Ramos (cell line): ENCODE measurements around the gene TUBGCP2.

ENCODE experiments used
- in situ Hi-C: fragments of 300-500 bp; cut with MboI; formaldehyde crosslinking; loops from one replicate; pipeline ENCODE4 v1.14.3; 2022; ENCODE audit warnings: low sequenced_read_pairs; ENCODE audit not compliant: unreplicated experiment

The TUBGCP2 gene, protein sequence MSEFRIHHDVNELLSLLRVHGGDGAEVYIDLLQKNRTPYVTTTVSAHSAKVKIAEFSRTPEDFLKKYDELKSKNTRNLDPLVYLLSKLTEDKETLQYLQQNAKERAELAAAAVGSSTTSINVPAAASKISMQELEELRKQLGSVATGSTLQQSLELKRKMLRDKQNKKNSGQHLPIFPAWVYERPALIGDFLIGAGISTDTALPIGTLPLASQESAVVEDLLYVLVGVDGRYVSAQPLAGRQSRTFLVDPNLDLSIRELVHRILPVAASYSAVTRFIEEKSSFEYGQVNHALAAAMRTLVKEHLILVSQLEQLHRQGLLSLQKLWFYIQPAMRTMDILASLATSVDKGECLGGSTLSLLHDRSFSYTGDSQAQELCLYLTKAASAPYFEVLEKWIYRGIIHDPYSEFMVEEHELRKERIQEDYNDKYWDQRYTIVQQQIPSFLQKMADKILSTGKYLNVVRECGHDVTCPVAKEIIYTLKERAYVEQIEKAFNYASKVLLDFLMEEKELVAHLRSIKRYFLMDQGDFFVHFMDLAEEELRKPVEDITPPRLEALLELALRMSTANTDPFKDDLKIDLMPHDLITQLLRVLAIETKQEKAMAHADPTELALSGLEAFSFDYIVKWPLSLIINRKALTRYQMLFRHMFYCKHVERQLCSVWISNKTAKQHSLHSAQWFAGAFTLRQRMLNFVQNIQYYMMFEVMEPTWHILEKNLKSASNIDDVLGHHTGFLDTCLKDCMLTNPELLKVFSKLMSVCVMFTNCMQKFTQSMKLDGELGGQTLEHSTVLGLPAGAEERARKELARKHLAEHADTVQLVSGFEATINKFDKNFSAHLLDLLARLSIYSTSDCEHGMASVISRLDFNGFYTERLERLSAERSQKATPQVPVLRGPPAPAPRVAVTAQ

DNA sequence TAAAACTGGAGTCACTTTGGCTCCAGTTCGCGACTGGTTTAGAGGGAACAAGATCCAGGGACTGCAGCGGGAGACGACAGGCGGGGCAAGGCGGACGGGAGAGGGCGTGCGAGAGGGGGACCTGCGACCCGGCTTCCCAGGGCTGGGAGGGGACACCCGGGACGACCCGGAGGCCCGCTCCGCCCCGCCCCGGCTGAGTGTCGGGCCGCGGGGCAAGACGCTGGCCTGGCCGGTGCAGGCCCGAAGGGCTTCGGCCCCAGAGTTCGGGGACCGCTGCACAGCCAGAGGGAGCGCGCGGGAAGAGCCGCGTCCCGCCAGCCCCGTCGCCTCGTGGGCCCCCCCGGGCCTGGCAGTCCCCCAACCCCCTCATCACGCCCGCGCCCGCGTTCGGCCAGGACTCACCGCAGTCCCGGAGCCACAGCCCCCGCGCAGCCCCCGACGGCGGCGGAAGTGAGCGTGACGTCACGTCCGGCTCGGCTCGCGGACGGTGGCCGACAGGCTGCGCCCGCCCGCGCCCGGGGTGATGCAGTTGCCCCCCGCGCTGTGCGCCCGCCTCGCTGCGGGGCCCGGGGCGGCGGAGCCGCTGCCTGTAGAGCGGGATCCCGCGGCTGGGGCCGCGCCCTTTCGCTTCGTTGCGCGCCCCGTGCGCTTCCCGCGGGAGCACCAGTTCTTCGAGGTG, at the start of gene TUBGCP2, which contains the start of gene ZNF511:
TSS of gene TUBGCP2 (minus strand) at position 452 of the 679 bp plus-strand sequence. CDS start 5,931 bp downstream, outside the sequence.
TSS of gene ZNF511 (plus strand) at position 494 of the 679 bp plus-strand sequence. CDS start at position 524, 30 bp downstream.
- in situ Hi-C loops = no loop called here

DNA sequence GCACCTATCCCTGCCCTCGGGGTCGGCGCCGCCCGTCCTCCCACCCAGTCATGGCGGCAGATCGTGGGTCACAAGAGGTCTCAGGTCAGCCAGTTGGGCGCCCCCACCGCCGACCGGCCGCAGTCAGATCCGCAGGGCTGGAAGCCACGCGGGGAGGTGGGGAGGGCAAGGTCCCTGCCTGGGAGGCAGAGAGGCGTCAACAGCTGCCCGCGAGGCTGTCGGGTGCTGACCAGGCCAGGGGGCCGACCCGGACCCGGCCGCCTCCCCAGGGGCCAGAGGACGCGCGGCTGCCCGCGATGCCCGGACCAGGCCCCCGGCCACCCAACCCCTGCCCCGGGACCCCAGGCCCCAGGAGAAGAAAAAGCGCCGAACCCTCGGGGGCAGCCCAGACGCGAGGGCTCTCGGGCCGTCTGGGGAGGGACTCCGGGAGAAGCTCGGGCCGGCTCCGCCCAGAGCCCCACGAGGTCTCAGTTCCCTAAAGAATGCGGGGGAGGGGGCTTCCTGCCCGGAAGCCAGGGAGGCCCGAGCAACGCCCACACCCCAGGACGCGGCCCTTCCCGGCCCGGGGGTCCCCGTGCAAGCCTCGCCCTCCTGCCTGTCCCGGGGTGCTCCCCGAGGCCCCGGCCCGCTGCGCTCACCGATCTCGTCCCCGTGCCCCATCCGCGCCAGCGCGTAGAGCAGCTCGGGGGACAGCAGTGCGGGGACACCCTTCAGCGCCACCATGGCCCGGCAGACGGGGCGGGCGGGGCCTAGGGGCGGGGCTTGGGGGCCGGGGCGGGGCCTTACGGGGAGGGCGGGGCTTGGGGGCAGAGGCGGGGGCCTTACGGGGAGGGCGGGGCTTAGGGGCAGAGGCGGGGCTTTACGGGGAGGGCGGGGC, 48.9 kb upstream of the TUBGCP2 start, which contains the start of gene FUOM:
TSS of gene FUOM (minus strand) at position 735 of the 877 bp plus-strand sequence. CDS start at position 723, 12 bp downstream.
- in situ Hi-C loops = no loop called here

DNA sequence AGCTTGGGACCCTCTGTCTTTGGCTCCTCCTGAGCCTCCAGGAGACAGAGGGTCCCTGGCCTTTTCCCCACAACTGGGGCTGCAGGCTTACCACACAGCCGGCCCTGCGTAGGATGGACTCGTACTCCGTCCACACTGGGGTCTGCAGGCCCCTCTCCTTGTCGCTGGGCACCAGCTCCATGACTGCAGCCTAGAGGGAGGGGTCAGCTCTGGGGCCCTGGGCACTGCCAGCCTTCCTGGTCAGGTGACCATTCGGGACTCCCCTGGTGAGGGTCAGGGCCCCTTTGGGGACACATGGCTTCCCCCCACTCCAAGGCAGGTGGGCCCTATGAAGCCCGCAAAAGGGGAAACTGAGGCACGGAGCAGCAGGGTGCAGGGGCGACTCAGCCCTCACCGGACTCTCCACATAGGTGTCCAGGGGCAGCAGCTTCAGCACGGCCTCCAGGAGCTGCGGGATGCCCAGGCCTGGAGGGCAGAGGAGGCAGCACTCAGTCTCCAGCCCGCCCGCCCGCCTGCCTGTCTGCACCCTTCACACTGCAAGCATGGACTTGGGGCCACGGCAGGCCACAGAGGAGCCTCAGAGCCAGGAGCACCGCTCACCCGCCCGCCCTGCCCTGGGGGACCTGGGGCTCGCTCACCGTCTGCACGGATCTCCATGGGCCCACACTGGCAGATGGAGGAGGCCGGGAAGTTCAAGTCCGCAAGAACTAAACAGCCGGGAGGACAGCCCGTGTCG, 48.0 kb upstream of the TUBGCP2 start:
- in situ Hi-C loops = no loop called here

DNA sequence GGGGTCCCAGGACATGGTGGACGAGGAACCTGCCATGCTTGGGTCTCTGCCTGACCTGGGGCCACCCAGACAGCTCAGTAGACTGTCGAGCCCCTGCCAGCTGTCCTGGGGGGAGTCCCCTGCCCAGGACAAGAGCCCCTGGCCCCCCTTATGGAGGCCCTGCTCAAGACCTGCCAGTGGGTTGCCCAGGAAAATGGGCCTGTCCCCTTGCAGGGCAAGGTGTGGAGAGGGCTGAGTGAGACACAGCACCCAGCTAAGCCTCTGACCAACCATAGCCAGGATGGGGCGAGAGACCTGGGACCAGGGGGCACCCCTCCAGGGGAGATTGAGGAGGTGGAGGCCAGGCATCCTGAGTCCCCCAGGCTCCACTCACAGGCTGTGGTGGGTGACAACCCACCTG, 47.3 kb upstream of the TUBGCP2 start:
- in situ Hi-C loops = no loop called here

DNA sequence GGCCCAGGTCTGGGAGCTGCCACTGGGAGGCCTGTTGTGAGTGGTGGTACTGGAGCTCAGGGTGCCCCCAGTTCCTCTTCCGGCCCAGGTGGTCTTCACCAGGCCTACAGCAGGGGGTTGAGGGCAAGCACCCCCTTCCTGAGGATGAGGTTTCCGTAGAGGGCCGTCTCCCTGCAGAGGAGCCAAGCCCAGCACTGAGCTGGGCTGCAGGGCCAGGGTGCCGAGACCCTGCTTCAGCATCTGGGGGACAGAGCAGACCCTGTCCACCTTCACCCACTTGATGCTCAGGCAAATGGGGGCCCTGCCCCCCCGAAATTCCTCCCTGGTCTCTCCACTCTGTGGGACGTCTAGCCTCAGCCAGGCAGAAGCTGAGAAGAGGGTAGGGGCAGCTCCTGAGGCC, 46.6 kb upstream of the TUBGCP2 start:
- in situ Hi-C loops = no loop called here

DNA sequence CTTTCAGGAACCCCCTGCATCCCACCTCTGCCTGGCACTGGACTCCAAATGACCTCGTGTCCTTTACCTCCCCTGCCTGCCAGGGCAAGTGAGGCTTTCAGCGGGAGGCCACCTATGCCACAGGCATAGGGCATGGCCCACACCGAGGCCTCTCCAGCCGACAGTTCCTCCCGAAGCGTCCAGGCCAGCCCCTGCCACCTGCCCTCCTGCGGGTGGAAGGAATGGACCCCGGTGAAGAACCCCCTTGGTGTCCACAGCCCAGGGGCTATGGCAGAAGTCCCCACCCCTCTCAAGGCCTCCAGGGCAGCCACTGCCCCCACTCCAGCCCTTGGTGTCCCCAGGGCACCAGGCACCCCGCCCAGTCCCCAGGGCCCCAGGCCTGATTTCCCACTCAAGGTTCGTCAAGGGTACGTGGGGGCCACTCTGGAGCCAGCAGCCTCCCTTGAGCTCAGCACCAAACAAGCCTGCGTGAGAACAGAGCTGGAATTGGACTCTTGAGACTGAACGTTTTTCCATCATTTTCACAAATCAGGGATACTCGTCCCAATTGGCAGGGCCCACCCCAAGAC, 46.1 kb upstream of the TUBGCP2 start:
- in situ Hi-C loops = no loop called here

DNA sequence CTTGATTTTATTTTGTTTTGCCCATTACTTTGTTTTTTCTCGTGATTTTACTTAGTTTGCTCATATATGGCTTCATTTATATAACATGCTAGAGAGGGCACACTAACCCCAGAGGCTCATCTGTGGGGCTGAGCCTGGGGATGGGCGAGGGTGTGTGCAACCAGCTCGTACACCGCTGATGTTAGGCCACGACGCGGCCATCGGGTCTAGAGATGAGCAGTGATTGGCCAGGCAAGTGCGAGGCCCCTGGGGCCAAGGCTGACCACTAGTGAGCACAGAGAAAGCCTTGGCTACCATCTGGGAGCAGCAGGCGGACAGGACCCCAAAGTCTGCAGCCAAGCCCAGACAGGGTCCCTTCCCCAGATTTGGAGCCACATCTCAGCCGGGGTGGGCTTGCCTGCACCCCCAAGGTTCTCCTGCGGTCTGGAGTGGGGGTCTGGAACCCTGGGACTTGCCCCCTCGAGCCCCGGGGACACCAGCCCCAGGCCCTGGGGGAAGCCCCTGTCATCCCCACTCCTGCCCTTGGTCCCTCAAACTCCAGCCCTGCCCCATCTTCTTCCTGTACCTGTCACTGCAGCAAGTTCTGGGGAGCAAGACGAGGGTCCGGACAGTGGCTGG, 45.4 kb upstream of the TUBGCP2 start:
- in situ Hi-C loops = no loop called here

DNA sequence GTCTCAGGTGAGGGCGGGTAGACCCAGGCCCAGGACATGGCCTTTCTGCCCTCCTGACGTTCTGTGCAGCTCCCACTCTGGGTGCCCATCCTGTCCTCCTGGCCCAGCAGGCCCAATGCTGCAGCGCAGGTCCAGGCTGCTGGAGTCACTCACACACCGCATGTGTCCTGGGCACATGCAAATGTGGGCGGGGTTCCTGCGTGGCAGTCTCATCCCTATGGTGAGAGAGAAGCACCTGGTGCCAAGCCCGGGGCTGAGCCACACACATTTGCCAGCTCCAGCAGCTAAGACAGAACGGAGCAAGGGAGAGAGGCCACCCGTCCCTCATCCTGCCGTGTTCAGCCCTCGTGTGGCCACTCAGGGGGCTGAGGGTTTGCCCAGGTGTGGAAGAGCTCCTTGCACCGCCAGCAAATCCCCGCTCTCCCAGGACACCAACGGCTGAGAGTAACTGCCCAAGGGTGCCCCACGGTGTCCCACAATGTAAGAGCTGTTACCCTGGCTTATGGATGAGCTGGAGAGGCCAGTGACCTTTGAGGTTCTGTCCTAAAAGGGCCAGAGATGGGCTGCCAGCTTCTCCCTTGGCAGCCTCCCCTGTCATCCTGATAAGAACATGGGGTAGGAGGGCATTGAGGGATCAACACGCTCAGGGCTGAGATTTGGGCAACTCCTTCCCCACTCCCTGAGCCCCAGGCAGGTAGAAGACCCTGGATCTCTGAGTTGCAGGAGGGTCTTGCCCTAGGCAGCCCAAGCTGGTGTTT, 44.7 kb upstream of the TUBGCP2 start:
- in situ Hi-C loops = no loop called here

DNA sequence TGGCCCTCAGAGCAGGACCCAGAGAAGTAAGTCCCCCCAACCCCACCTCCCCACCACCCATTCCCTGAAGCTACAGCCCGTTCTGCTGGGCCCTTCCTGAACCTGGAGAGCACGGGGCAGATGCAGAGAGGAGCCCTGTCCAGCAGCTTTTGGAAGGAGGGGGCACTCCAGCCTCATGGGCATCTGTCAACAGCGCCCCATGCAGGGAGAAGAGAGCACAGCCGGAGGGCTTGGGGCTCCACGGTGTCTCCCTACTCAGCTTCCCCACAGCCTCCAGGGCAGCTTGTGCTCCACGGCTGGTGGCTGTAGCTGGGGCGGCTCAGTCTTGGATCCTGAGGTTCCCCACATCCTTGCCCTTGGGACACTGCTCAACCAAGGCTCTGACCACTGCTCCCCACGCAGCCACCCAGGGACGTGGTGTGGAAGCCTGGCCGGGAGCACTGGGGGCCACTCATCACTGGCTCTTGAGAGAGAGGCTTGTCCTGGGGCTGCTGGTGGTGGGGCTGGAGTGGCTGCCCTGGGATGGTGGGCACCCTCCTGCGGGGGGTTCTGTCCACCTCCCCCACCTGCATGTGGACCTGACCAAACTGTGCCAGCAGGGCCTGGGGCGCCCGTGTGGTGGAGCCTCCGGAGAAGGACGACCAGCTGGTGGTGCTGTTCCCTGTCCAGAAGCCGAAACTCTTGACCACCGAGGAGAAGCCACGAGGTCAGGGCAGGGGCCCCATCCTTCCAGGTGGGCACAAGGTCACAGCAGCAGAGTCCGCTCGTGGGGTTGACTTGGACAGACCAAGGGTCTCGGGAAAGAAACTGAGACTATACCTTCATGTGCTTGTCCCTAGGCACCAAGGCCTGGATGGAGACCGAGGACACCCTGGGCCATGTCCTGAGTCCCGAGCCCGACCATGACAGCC, 43.0 kb upstream of the TUBGCP2 start:
- in situ Hi-C loops = no loop called here

DNA sequence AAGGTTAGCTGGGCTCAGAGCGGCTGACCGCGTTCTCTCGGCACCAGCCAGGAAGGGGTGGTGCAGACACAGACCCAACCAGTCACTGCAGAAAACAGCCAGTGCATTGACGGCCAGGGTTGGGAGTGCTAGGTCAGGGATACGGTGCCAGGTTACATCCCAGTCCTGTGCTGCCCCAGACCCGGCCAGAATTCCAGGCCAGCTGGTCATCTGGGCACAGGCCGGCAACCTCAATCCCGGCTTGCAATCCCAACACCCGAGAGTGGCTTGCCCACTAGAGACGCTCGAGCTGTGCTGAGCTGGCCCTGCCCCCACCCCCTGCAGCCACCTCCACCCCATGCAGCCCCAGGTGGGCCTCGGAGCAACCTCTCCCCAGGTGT, 42.3 kb upstream of the TUBGCP2 start:
- in situ Hi-C loops = no loop called here

DNA sequence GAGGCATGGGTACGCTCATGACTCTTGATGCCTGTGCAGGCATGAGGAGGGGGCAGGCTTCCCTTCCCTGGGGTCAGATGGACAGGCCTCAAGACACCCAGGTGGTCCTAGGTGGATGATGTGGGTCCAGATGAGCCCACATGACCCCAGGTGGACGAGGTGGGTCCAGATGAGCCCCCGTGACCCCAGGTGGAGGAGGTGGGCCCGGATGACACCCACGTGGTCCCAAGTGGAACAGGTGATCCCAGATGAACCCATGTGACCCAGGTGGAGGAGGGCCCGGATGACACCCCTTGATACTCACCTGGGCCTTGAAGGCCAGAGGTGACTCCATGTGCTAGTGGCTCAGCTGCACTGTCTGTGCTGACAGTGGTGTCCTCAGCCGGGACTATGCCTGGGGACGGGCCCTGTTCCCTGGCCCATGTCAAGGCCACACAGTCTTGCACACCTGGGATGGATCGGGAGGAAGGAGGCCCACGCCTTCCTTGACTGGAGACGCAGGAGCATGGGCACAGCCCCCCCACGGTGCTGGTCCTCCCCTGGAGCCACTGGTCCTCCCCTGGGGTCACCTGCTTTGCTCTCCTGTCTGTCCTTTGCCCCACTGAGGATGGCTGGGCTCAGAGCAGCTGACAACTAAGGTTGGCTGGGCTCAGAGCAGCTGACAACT, 41.7 kb upstream of the TUBGCP2 start:
- in situ Hi-C loops = no loop called here

DNA sequence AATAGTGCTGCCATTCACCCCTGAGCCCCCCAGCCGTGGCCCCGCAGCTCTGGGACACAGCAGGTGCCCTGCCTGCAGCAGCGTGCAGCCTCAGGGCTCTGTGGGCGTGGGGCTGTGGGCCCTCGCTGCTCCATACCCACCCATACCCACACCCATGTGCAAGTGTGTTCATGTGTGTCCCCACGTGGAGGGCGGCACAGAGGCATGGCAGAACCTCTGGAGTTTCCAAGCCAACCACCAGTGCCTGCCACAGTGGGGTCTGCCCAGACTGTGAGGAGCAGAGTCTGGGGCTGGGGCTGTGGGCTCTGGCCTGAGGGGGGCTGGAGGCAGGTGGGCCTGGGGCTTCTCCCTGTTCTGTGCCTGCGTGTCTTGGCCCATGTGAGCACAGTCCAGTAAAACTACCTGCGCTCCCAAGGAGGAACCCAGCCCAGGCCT, 40.9 kb upstream of the TUBGCP2 start:
- in situ Hi-C loops = no loop called here

DNA sequence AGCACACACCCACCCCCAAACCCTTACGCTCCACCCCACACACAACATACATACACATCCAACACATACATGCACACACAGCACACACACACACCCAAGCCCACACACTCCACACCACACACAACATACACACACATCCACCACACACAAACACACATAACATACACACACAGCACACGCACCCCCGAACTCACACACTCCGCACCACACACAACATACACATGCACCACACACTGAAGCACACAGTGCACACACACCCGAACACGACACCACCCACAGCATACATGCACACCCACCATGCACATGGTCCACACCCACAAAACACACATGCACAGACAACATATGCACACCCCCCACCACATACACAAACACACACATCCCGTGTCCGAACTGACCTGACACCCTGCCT, 40.5 kb upstream of the TUBGCP2 start:
- in situ Hi-C loops = no loop called here

DNA sequence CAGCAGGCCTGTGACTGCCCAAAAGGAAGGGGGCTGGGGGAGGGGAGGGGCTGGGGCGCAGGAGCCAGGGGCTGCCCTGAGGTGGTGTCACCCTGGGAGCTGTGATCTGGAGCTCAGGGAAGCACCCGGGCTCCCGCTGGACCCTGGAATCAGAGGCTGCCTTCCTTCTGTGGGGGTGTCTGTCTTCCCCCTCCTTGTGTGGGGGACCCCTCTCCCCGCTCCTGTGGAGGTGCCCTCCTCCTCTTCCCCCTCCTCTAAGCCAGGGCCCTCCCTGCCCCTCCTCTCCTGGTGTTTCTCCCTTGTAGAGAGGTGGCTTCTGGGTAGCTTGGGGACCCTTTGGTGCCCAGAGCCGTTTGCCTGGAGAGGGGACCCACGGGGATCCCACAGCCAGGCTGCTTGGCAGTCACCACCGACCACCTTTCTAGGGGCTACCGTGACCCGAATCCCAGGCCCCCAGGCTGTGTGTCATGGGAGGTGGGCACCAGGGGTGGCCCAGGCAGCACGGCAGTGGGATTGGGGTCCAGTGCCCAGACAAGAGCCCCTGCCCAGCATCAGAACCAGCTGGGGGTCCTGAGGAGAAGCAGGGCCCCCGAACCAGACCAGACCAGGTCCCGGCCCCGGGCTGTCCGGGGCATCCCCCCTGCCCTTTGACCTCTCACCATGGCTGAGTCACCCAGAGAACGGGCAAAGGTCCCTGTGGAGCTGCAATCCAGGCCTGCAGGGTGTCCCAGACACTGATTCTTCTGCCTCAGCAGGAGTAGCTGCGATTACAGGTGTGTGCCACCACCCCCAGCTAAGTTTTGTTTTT, 39.2 kb upstream of the TUBGCP2 start:
- in situ Hi-C loops = no loop called here

DNA sequence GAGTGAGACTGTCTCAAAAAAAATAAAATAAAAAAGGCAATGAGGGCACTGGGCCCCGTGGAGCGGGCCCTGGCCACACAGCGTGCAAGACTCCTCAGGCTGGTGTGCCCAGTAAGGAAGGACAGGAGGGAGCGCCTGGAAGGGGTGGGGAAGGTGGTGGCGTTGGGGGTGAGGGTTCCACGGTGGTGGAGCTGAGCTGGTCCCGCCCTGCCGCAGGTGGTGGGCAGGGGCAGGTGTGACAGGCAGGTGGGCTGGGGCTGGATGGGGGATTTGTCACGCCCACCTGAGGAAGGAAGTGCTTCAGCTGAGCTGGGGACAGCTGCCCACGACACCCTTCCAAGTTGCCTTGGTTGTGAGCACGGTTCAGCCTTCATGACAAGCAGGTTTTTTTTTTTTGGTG, 37.7 kb upstream of the TUBGCP2 start:
- in situ Hi-C loops = no loop called here
